IMR-90 (cell line): ENCODE measurements around the gene FTO. TPM values are rescaled to one million over a fixed set of nuclear protein-coding genes. Genes with fewer than 3 reads are reported as not detected.
A peak's percentile ranks its signal among the peaks of the same experiment; 100 is the strongest.

ENCODE experiments used
- ATAC-seq: fragments of 200-7000 bp; cut with Tn5 transposase; 2 replicates; pipeline ENCODE4 v1.9.1; 2020; ENCODE audit warnings: low read depth, mild to moderate bottlenecking, moderate library complexity
- BruUV-seq: library from RNA; stranded (reverse); fragments of 400-500 nt; replicated peaks from 2 replicates; lab custom pipeline; 2021; lab: Mats Ljungman, UMichigan
- CTCF ChIA-PET: fragments of 300-600 bp; formaldehyde crosslinking; extraction: SDS; loops from one replicate; lab custom pipeline; 2021; ENCODE audit warnings: antibody characterized with exemption; lab: Yijun Ruan, JAX
- POLR2A ChIA-PET: fragments of 300-600 bp; sonication (Branson Sonifier 250); formaldehyde crosslinking; loops from one replicate; lab custom pipeline; 2022; ENCODE audit warnings: antibody characterized with exemption; ENCODE audit not compliant: unreplicated experiment; lab: Charles Lee
- DNase-seq: peaks from one replicate; pipeline ENCODE4 v3.0.0; 2013
- H2AFZ ChIP-seq: replicated peaks from 2 replicates; pipeline ENCODE3; 2013; ENCODE audit warnings: low read length, mild to moderate bottlenecking; ENCODE audit not compliant: poor library complexity
- H2AK5ac ChIP-seq: 2 replicates; pipeline ENCODE4 v1.6.1; 2013; ENCODE audit warnings: low read depth, low read length, inconsistent platforms
- H2AK9ac ChIP-seq: replicated peaks from 2 replicates; pipeline ENCODE3; 2013; ENCODE audit warnings: mild to moderate bottlenecking, low read depth, low read length, moderate library complexity; ENCODE audit not compliant: poor library complexity
- H2BK120ac ChIP-seq: 2 replicates; pipeline ENCODE4 v1.6.1; 2013; ENCODE audit warnings: low read depth, low read length, inconsistent platforms
- H2BK15ac ChIP-seq: 3 replicates; pipeline ENCODE4 v1.6.1; 2013; ENCODE audit warnings: low read depth, low read length, inconsistent platforms
- H2BK20ac ChIP-seq: 2 replicates; pipeline ENCODE4 v1.6.1; 2013; ENCODE audit warnings: low read depth, mild to moderate bottlenecking, inconsistent platforms, low read length, moderate library complexity
- H2BK5ac ChIP-seq: 2 replicates; pipeline ENCODE4 v1.6.1; 2013; ENCODE audit warnings: mild to moderate bottlenecking, low read depth, low read length, inconsistent platforms; ENCODE audit not compliant: poor library complexity, severe bottlenecking
- H3K14ac ChIP-seq: replicated peaks from 2 replicates; pipeline ENCODE4 v1.6.1; 2013; ENCODE audit warnings: low read depth, low read length, inconsistent platforms
- H3K18ac ChIP-seq: 2 replicates; pipeline ENCODE4 v1.6.1; 2013; ENCODE audit warnings: low read depth, low read length, control low read depth
- H3K23ac ChIP-seq: 2 replicates; pipeline ENCODE4 v1.6.1; 2013; ENCODE audit warnings: low read depth, low read length, inconsistent platforms
- H3K27ac ChIP-seq: 2 replicates; pipeline ENCODE4 v1.5.1; 2013; ENCODE audit warnings: mild to moderate bottlenecking, control low read depth, low read length; ENCODE audit not compliant: insufficient read depth
- H3K27me3 ChIP-seq: 2 replicates; pipeline ENCODE4 v1.6.1; 2013; ENCODE audit warnings: low read length; ENCODE audit not compliant: control insufficient read depth, insufficient read depth
- H3K36me3 ChIP-seq: 2 replicates; pipeline ENCODE4 v1.6.1; 2013; ENCODE audit warnings: low read length, mixed read lengths; ENCODE audit not compliant: control insufficient read depth, insufficient read depth
- H3K4ac ChIP-seq: 2 replicates; pipeline ENCODE4 v1.6.1; 2013; ENCODE audit warnings: low read depth, low read length, inconsistent platforms
- H3K4me1 ChIP-seq: 2 replicates; pipeline ENCODE4 v1.6.1; 2013; ENCODE audit warnings: low read length, mixed read lengths; ENCODE audit not compliant: control insufficient read depth, insufficient read depth
- H3K4me2 ChIP-seq: 2 replicates; pipeline ENCODE4 v1.6.1; 2013; ENCODE audit warnings: low read depth, mild to moderate bottlenecking, control low read depth, low read length, moderate library complexity
- H3K4me3 ChIP-seq: 2 replicates; pipeline ENCODE4 v1.5.1; 2013; ENCODE audit warnings: low read depth, mild to moderate bottlenecking, control low read depth, low read length, moderate library complexity; ENCODE audit not compliant: insufficient read depth
- H3K56ac ChIP-seq: 2 replicates; pipeline ENCODE4 v1.6.1; 2013; ENCODE audit warnings: low read length, inconsistent platforms; ENCODE audit not compliant: insufficient read depth; ENCODE audit errors: extremely low read depth
- H3K79me1 ChIP-seq, 2 experiments: 2 replicates each; pipeline ENCODE4 v1.6.1; 2013; ENCODE audit warnings: low read length in 2 of 2, inconsistent platforms in 1 of 2, low read depth in 1 of 2
- H3K9ac ChIP-seq: 2 replicates; pipeline ENCODE4 v1.6.1; 2013; ENCODE audit warnings: low read depth, low read length, control low read depth
- H3K9me1 ChIP-seq: 2 replicates; pipeline ENCODE4 v1.6.1; 2013; ENCODE audit warnings: low read length, inconsistent platforms; ENCODE audit not compliant: insufficient read depth
- H3K9me3 ChIP-seq: 2 replicates; pipeline ENCODE4 v1.6.1; 2013; ENCODE audit warnings: low read length; ENCODE audit not compliant: control insufficient read depth, insufficient read depth
- H4K20me1 ChIP-seq: 2 replicates; pipeline ENCODE4 v1.6.1; 2013; ENCODE audit warnings: low read length, inconsistent platforms; ENCODE audit not compliant: insufficient read depth
- H4K5ac ChIP-seq: 2 replicates; pipeline ENCODE4 v1.6.1; 2013; ENCODE audit warnings: mild to moderate bottlenecking, low read depth, low read length, control low read depth
- H4K8ac ChIP-seq, 2 experiments: 2 replicates each; pipeline ENCODE4 v1.6.1; 2013; ENCODE audit warnings: low read depth in 2 of 2, low read length in 2 of 2, control low read depth in 1 of 2, inconsistent platforms in 1 of 2
- H4K91ac ChIP-seq: 2 replicates; pipeline ENCODE4 v1.6.1; 2013; ENCODE audit warnings: low read depth, low read length, inconsistent platforms; ENCODE audit not compliant: insufficient read depth
- CHD1 ChIP-seq: IDR thresholded peaks from 2 replicates; pipeline ENCODE4 v1.6.1; 2012; ENCODE audit warnings: low read depth, low read length, improper control_type of control experiment
- CTCF ChIP-seq: conservative IDR thresholded peaks from 2 replicates; pipeline ENCODE4 v1.5.1; 2012; ENCODE audit warnings: mild to moderate bottlenecking, low read depth, low read length, improper control_type of control experiment
- FOS ChIP-seq: fragments of 150-350 bp; IDR thresholded peaks from 2 replicates; pipeline ENCODE4 v1.6.1; 2016; ENCODE audit warnings: low read depth, low read length
- MAFK ChIP-seq: IDR thresholded peaks from 2 replicates; pipeline ENCODE4 v1.6.1; 2012; ENCODE audit warnings: low read depth, low read length, improper control_type of control experiment
- MAZ ChIP-seq: IDR thresholded peaks from 2 replicates; pipeline ENCODE4 v1.6.1; 2012; ENCODE audit warnings: low read depth, mild to moderate bottlenecking, low read length, improper control_type of control experiment, moderate library complexity, borderline replicate concordance
- MXI1 ChIP-seq: IDR thresholded peaks from 2 replicates; pipeline ENCODE4 v1.6.1; 2012; ENCODE audit warnings: low read depth, mild to moderate bottlenecking, low read length, moderate library complexity, borderline replicate concordance
- NFE2L2 ChIP-seq: fragments of 150-350 bp; IDR thresholded peaks from 2 replicates; pipeline ENCODE4 v1.6.1; 2016; ENCODE audit warnings: low read depth, mild to moderate bottlenecking, low read length
- POLR2A ChIP-seq: IDR thresholded peaks from 2 replicates; pipeline ENCODE4 v1.6.1; 2012; ENCODE audit warnings: mild to moderate bottlenecking, low read depth, low read length
- RAD21 ChIP-seq: IDR thresholded peaks from 2 replicates; pipeline ENCODE4 v1.6.1; 2012; ENCODE audit warnings: low read length, improper control_type of control experiment
- RCOR1 ChIP-seq: IDR thresholded peaks from 2 replicates; pipeline ENCODE4 v1.6.1; 2012; ENCODE audit warnings: mild to moderate bottlenecking, low read length, improper control_type of control experiment; ENCODE audit not compliant: insufficient replicate concordance
- RFX5 ChIP-seq: IDR thresholded peaks from 2 replicates; pipeline ENCODE4 v1.8.0; 2012; ENCODE audit warnings: low read depth, mild to moderate bottlenecking, low read length, moderate library complexity
- USF2 ChIP-seq: fragments of 150-350 bp; IDR thresholded peaks from 2 replicates; pipeline ENCODE4 v1.6.1; 2017; ENCODE audit warnings: mild to moderate bottlenecking, antibody characterized with exemption, low read length, low read depth
- WGBS, 2 experiments: methylation state at CpG; one replicate each; pipeline versions ENCODE4 v1.1.5 to v1.1.7; 2013; ENCODE audit warnings: missing lambda C conversion rate in 2 of 2; ENCODE audit not compliant: insufficient read length in 1 of 2; ENCODE audit errors: extremely low coverage in 2 of 2; 5-methylcytosine and 5-hydroxymethylcytosine counted together
- dilution Hi-C: fragments of 300-500 bp; cut with HindIII; formaldehyde crosslinking; loops from one replicate; pipeline ENCODE4 v1.14.3; 2018; ENCODE audit warnings: low sequenced_read_pairs; ENCODE audit not compliant: unreplicated experiment
- in situ Hi-C: fragments of 300-500 bp; cut with MboI; formaldehyde crosslinking; loops from 3 replicates; pipeline ENCODE4 v1.14.3; 2019; ENCODE audit warnings: low sequenced_read_pairs, inconsistent platforms, mixed read lengths
- intact Hi-C: fragments of 100-400 bp; cut with micrococcal nuclease; formaldehyde crosslinking; loops from 2 replicates; pipeline ENCODE4 v1.10.0; 2022
- polyA plus RNA-seq, 3 experiments: library from polyadenylated mRNA; depleted of rRNA; stranded (reverse); fragments of >200 nt; gene quantifications; 2 replicates each; pipeline ENCODE4 v1.2.3, GENCODE V29; 2012; ENCODE audit warnings: low replicate concordance in 1 of 3
- total RNA-seq: library from RNA; depleted of rRNA; stranded (reverse); fragments of >200 nt; gene quantifications from 2 replicates; pipeline ENCODE4 v1.2.3, GENCODE V29; 2012

The FTO gene
- total and polyA plus RNA-seq, 2 of the 4 experiments (the other 2 are of a cell fraction): 70.3 to 132 TPM

GRCh38 chr16:54194334-54194743, 490.4 kb downstream of the FTO start:
- CTCF ChIA-PET: no interaction called here
- H4K20me1 ChIP-seq: no peaks in the 10 kb centered on the region
- dilution Hi-C loops: no loop called here
- H3K9me1 ChIP-seq: no peaks in the 10 kb centered on the region
- 64% methylated on average over 7 of the region's 24 CpGs; no CpG with 5 or more reads in 1 of the 2 experiments for WGBS, 2 experiments
- peaks cover 7% of the 10 kb centered on the region; the same call in 1 of the 2 replicates for H3K27me3 ChIP-seq
- H3K4ac ChIP-seq: no peak overlapping the region
- DNase-seq (no peak), ATAC-seq (no peak)
- intact Hi-C loops: loop anchor here (5.0 kb wide), 1 partner anchor 302 kb away; no protein-coding TSS in a partner anchor
- H3K23ac ChIP-seq: no peak overlapping the region
- TF ChIP-seq CHD1: no peak
- no peak for TF ChIP-seq RCOR1
- no peak for TF ChIP-seq MXI1
- no peak for TF ChIP-seq RAD21
- TF ChIP-seq RFX5: no peak
- no peak for TF ChIP-seq NFE2L2
- TF ChIP-seq POLR2A: no peak
- no peak for TF ChIP-seq FOS
- TF ChIP-seq CTCF: no peak
- TF ChIP-seq MAFK: no peak
- TF ChIP-seq MAZ: no peak
- no peak for TF ChIP-seq USF2
- in situ Hi-C loops: no loop called here
- H3K4me2 ChIP-seq: no peak overlapping the region
- H2AK5ac ChIP-seq: no peak overlapping the region
- no peak overlapping the region for H3K18ac ChIP-seq
- no peak overlapping the region for H3K14ac ChIP-seq
- H4K91ac ChIP-seq: no peak overlapping the region
- H3K4me1 ChIP-seq: no peaks in the 10 kb centered on the region
- no peak overlapping the region for H3K27ac ChIP-seq
- H3K36me3 ChIP-seq: no peaks in the 10 kb centered on the region
- H3K79me1 ChIP-seq: no peaks in the 10 kb centered on the region
- no peak overlapping the region for H4K8ac ChIP-seq
- H2BK5ac ChIP-seq: no peak overlapping the region
- no peak overlapping the region for H2BK20ac ChIP-seq
- no peak overlapping the region for H2BK120ac ChIP-seq
- H4K5ac ChIP-seq: no peak overlapping the region
- no peak overlapping the region for H2BK15ac ChIP-seq
- H2AK9ac ChIP-seq: no peak overlapping the region
- peak overlapping the region; percentile 87 for H2AFZ ChIP-seq
- H3K4me3 ChIP-seq: no peak overlapping the region
- H3K56ac ChIP-seq: no peak overlapping the region
- POLR2A ChIA-PET: no interaction called here
- BruUV-seq: no TSS peak
- H3K9ac ChIP-seq: no peak overlapping the region
- H3K9me3 ChIP-seq: no peaks in the 10 kb centered on the region; the same call in 1 of the 2 replicates
